Stimulated activated CD4-positive, alpha-beta T cell treated with anti-CD3 and anti-CD28 coated beads, Interleukin-2, amount 100 ng/mL, for 24 hours (primary cell): ENCODE data around the gene UCHL5.

Experiments
- DNase-seq, 2 donors: peaks; one replicate each; pipeline ENCODE4 v3.0.0-alpha.2; 2020

The UCHL5 gene

GRCh38 chr1:193059282-193060114, at the start of gene UCHL5, which contains the start of gene RO60:
Gene UCHL5 (minus strand): TSS chr1:193059360. CDS start chr1:193059260, 100 bp downstream.
Gene RO60 (plus strand): TSS chr1:193059612. CDS start chr1:193069055, 9,443 bp downstream.
- peak; percentile 92 to 94 for DNase-seq

GRCh38 chr1:193108471-193108870, 49.3 kb upstream of the UCHL5 start:
- DNase-seq: no peak

GRCh38 chr1:193105821-193106177, 46.6 kb upstream of the UCHL5 start:
- DNase-seq: no peak

GRCh38 chr1:193104907-193105820, 46.0 kb upstream of the UCHL5 start, which contains the start of gene GLRX2:
Gene GLRX2 (minus strand): TSS chr1:193105414. CDS start chr1:193105382, 32 bp downstream.
- DNase-seq: peak; percentile 66 to 71

- peak; percentile 33 to 40 for DNase-seq
These were observed 45.3 kb upstream of the UCHL5 start for GRCh38 chr1:193104502-193104906.

GRCh38 chr1:193103759-193104501, 44.8 kb upstream of the UCHL5 start:
- no peak for DNase-seq

- no peak for DNase-seq
These were observed 43.5 kb upstream of the UCHL5 start for GRCh38 chr1:193102662-193103061.

- no peak for DNase-seq
These were observed 35.0 kb upstream of the UCHL5 start for GRCh38 chr1:193094112-193094511.

- DNase-seq: no peak
These were observed 31.7 kb upstream of the UCHL5 start for GRCh38 chr1:193090865-193091264.

GRCh38 chr1:193087893-193088292, 28.7 kb upstream of the UCHL5 start:
- no peak for DNase-seq

GRCh38 chr1:193086342-193086741, 27.2 kb upstream of the UCHL5 start:
- no peak for DNase-seq

- DNase-seq: no peak
These were observed 26.1 kb upstream of the UCHL5 start for GRCh38 chr1:193085263-193085662.

- no peak for DNase-seq
These were observed 24.4 kb upstream of the UCHL5 start for GRCh38 chr1:193083365-193084088.

GRCh38 chr1:193079187-193079586, 20.0 kb upstream of the UCHL5 start:
- no peak for DNase-seq

GRCh38 chr1:193077991-193078390, 18.8 kb upstream of the UCHL5 start:
- DNase-seq: no peak

GRCh38 chr1:193070942-193071341, 11.8 kb upstream of the UCHL5 start:
- DNase-seq: no peak

GRCh38 chr1:193070386-193070753, 11.2 kb upstream of the UCHL5 start:
- DNase-seq: no peak

- no peak for DNase-seq
These were observed 10.7 kb upstream of the UCHL5 start for GRCh38 chr1:193069748-193070385.

- no peak for DNase-seq
These were observed 8.9 kb upstream of the UCHL5 start for GRCh38 chr1:193068013-193068412.

GRCh38 chr1:193066606-193067005, 7.4 kb upstream of the UCHL5 start:
- DNase-seq: no peak

- no peak for DNase-seq
These were observed 6.8 kb upstream of the UCHL5 start for GRCh38 chr1:193065954-193066353.
